ENCODE results near the gene RALGPS1.

RALGPS1 gene

DNA sequence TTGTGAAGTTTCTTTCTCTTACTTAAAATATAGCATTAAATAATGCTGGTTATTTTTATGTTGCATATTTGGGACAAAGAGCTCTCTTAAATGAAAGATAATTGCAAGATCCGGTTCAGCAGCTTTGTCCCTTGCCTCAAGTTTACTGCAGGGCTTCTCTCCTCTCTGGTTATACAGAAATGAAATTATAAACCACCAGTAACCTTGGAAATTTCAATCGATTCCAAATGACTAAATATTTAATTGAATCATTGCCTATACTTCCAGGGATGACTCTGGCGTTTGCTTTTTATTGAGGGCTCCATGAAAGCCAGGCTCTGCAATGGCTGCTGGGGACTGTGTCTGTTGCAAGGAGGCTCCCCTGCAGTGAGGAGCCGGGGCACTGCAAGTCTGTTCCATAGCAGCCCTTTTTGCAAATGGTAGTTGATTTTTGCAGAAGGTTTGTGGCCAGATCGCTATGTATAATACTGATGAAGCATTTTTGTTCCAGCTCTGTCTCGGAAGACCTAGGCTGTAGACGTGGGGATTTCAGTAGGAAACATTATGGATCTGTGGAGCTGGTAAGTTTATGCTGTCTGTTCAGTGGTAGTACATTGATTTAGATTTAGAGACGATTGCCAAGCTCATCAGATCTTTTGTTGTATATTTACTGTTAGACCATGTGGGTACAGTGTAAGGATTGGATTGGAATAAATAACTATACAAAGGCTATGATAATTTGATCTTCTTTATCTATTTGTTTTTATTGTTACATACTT, 350.1 kb downstream of the RALGPS1 start, which contains the start of gene GARNL3:
Gene GARNL3 (plus strand): TSS at position 313 of the 758 bp plus-strand sequence. CDS start 104 bp downstream, at position 417.
- Histone ChIP-seq H3K4me1 (ENCODE audit: control insufficient read depth, insufficient read depth, low read length) (peaks cover 6% of the 10 kb centered on the region), H3K36me3 (ENCODE audit: control insufficient read depth, insufficient read depth, low read length) (no peaks in the 10 kb centered on the region), H3K4me3 (ENCODE audit: insufficient read depth, low read depth, low read length) (no peak within 1 kb of the TSS), H3K27ac (ENCODE audit: insufficient read depth, low read depth, low read length, poor library complexity, severe bottlenecking) (no peak within 1 kb of the TSS), H3K27me3 (ENCODE audit: control insufficient read depth, insufficient read depth, low read length, poor library complexity, severe bottlenecking) (no peaks in the 10 kb centered on the region), H3K9me3 (ENCODE audit: control insufficient read depth, low read length) (no peaks in the 10 kb centered on the region)
- 59 to 61% methylated on average over 8 of the region's 8 CpGs for WGBS, 2 experiments

DNA sequence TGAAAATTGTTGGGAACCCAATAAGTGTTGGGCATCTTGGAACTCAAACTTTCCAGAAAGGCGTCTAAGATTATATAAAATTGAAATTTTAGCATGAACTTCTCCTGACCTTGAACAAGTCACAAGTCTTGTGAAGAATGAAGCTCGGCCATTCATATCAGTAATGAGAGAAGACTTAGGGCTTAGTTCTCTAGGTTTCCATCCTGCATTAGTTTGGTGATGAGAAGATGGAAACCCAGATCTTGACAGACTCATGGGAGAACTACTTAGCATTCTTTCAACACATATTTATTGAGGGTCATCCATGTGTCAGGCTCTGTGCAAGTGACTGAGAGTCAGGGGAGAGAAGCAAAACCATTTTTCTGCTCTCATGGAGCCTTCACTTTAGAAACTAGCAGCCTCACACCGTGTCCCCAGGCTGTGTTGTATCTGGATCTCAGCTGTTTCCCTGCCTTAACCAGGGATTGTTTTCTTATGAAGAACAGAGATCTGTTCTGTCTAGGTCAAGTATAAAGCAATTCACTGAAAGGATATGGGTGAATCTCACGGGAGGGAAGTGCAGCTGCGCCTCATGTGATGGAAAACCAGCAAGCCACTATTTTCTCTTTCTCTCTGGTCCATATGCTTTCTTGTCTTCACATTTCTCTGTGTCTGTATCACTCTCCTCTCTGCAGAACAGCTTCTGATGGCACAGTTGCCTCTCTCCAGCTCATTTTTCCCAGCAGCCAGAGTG, 353.4 kb downstream of the RALGPS1 start:
- Histone ChIP-seq H3K36me3 (ENCODE audit: control insufficient read depth, insufficient read depth, low read length) (no peaks in the 10 kb centered on the region), H3K27me3 (ENCODE audit: control insufficient read depth, insufficient read depth, low read length, poor library complexity, severe bottlenecking) (no peaks in the 10 kb centered on the region), H3K4me3 (ENCODE audit: insufficient read depth, low read depth, low read length) (no peak overlapping the region), H3K27ac (ENCODE audit: insufficient read depth, low read depth, low read length, poor library complexity, severe bottlenecking) (no peak overlapping the region), H3K4me1 (ENCODE audit: control insufficient read depth, insufficient read depth, low read length) (peaks cover 6% of the 10 kb centered on the region), H3K9me3 (ENCODE audit: control insufficient read depth, low read length) (no peaks in the 10 kb centered on the region)
- WGBS, 2 experiments: 86 to 94% methylated on average over 5 of the region's 5 CpGs

DNA sequence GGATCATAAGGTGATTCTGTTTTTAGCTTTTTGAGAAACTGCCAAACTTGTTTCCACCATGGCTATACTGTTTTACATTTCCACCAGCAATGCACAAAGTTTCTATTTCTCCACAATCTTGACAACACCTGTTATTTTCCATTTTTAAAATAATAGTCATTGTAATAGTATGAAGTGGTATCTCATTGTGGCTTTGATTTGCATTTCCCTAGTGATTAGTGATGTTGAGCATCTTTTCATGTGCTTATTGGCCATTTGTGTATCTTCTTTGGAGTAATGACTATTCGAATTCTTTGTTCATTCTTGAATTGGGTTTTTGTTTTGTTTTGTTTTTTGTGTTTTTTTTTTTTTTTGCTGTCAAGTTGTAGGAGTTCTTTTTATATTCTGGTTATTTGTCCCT, 354.9 kb downstream of the RALGPS1 start:
- H3K4me3 ChIP-seq (ENCODE audit: insufficient read depth, low read depth, low read length): no peak overlapping the region
- no peaks in the 10 kb centered on the region for H3K9me3 ChIP-seq (ENCODE audit: control insufficient read depth, low read length)
- no peaks in the 10 kb centered on the region for H3K27me3 ChIP-seq (ENCODE audit: control insufficient read depth, insufficient read depth, low read length, poor library complexity, severe bottlenecking)
- peaks cover 5% of the 10 kb centered on the region for H3K4me1 ChIP-seq (ENCODE audit: control insufficient read depth, insufficient read depth, low read length)
- no peak overlapping the region for H3K27ac ChIP-seq (ENCODE audit: insufficient read depth, low read depth, low read length, poor library complexity, severe bottlenecking)
- WGBS, 2 experiments: 75 to 92% methylated on average over 1 of the region's 1 CpG
- no peaks in the 10 kb centered on the region for H3K36me3 ChIP-seq (ENCODE audit: control insufficient read depth, insufficient read depth, low read length)
